GM12874 (cell line): ENCODE results near the gene ZC3H7B.

Experiments used
- CTCF ChIP-seq: IDR thresholded peaks from 2 replicates; pipeline ENCODE4 v1.5.1; 2011; ENCODE audit warnings: low read depth, mild to moderate bottlenecking, control low read depth, low read length, moderate library complexity; ENCODE audit not compliant: insufficient read depth

The ZC3H7B gene

GRCh38 chr22:41261541-41262249 is 39.6 kb upstream of the ZC3H7B start:
- no peak for TF ChIP-seq CTCF

DNA sequence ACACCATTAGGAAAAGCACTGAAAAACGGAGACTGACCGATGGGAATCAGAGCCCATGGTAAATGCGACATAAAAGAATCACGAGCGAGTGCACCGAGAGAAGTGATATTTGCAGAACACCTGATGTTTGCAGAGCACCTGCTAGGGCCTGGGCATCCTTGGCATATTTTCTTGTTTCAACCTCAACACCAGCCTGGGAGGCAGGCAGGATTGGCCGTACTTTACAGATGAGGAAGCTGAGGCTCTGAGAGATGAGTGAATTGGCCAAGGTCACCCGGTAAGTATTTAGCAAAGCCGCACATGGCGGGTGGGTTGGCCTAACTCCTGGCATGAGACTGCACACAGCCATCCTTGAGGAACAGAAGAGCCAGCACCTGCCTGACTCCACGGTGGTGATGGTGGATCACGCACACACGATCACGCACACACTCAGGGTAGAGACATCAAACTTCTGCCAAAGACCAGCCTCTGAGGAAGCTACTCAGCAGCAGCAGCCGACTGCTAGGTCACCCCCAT is 39.0 kb upstream of the ZC3H7B start:
- TF ChIP-seq CTCF = no peak

- TF ChIP-seq CTCF = no peak
Observed at GRCh38 chr22:41263704-41264103, 37.6 kb upstream of the ZC3H7B start.

GRCh38 chr22:41264408-41264941 is 36.9 kb upstream of the ZC3H7B start:
- TF ChIP-seq CTCF = no peak

- TF ChIP-seq CTCF = no peak
Observed at GRCh38 chr22:41267958-41268357, 33.4 kb upstream of the ZC3H7B start.

DNA sequence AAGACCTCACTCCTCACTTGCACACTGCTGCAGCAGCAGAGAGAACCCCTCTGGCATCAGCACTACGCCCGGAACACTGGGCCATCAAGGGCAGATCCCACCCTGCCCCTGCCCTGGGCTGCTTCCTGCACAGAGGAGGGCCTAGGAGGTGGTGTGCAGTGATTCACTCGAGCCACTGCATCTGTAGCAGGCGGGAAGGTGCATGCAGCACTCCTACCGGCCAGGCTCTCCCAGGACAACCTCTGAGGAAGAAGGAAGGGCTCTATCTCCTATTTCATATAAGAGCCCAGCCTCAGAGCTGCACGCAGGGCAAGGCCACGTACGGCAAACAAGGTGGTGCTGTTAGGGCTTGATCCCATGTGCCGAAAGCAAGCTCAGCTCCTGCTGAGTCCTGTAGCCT is 29.5 kb upstream of the ZC3H7B start:
- TF ChIP-seq CTCF = no peak

DNA sequence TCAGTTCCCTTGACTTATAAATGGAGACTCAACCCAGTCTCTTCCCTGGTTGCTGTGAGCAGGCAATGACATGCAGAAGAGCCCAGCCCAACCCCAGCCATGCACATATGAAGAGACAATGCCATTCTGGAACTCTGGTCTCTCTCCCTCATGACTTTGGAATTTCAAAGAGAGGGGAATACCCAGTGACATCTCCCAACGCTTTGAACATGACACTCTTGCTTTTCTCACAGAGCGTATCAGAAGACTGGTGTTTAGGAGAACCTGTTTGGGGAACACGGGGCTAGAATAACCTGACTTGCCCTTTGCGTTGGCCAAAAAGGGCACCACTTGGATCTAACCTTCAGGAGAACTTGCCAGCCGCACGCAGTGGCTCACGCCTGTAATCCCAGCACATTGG is 28.2 kb upstream of the ZC3H7B start:
- TF ChIP-seq CTCF = no peak
